ENCODE measurements around the gene KLHL20.
"Not testable (repeated sequence)": the region's sequence is repeated elsewhere in the genome, so short reads cannot be mapped to it uniquely, and the experiment has no call there.

Gene KLHL20

DNA sequence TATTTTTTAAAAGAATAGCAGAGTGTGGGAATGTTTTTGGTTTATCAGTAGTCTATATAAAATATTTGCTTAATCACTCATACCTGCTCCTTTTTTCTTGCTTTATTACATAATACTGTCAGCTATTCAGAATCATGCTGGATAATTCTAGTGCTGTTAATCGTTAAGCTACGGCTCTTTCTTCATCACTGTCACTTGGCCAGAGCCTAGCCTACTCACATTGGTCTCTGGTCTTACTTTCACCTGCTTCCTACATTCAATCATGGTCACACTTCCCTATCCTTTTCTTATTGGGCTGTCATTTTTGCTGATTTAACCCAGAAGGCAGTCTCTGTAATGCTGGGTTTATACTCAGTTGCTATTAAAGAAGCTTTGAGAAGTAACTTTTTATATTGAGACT lies 2.5 kb downstream of the KLHL20 start:
- no peak overlapping the region for H3K4me3 ChIP-seq (ENCODE audit: low read depth, low read length)
- H3K9me3 ChIP-seq (ENCODE audit: control insufficient read depth, low read length) = no peaks in the 10 kb centered on the region
- TF ChIP-seq, protein P1, sequence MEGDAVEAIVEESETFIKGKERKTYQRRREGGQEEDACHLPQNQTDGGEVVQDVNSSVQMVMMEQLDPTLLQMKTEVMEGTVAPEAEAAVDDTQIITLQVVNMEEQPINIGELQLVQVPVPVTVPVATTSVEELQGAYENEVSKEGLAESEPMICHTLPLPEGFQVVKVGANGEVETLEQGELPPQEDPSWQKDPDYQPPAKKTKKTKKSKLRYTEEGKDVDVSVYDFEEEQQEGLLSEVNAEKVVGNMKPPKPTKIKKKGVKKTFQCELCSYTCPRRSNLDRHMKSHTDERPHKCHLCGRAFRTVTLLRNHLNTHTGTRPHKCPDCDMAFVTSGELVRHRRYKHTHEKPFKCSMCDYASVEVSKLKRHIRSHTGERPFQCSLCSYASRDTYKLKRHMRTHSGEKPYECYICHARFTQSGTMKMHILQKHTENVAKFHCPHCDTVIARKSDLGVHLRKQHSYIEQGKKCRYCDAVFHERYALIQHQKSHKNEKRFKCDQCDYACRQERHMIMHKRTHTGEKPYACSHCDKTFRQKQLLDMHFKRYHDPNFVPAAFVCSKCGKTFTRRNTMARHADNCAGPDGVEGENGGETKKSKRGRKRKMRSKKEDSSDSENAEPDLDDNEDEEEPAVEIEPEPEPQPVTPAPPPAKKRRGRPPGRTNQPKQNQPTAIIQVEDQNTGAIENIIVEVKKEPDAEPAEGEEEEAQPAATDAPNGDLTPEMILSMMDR (IDR thresholded peaks at IDR 0.05) = no peak
- H3K27ac ChIP-seq = no peak overlapping the region
- H3K4me2 ChIP-seq (ENCODE audit: low read length) = no peak overlapping the region
- no peaks in the 10 kb centered on the region for H3K27me3 ChIP-seq (ENCODE audit: control insufficient read depth, insufficient read depth, low read length)
- peaks cover 4% of the 10 kb centered on the region for H3K4me1 ChIP-seq
- no peaks in the 10 kb centered on the region for H3K36me3 ChIP-seq (ENCODE audit: control insufficient read depth, insufficient read depth, low read length)
- H3K9ac ChIP-seq = no peak overlapping the region
- no peak overlapping the region for H2AFZ ChIP-seq
- peaks cover 4% of the 10 kb centered on the region for H3K79me2 ChIP-seq

DNA sequence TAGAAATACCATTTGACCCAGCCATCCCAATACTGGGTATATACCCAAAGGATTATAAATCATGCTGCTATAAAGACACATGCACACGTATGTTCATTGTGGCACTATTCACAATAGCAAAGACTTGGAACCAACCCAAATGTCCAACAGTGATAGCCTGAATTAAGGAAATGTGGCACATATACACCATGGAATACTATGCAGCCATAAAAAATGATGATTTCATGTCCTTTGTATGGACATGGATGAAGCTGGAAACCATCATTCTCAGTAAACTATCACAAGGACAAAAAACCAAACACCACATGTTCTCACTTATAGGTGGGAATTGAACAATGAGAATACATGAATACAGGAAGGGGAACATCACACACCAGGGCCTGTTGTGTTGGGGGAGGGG lies 16.6 kb downstream of the KLHL20 start:
- H3K36me3 ChIP-seq (ENCODE audit: control insufficient read depth, insufficient read depth, low read length); H3K79me2 ChIP-seq; H3K4me2 ChIP-seq (ENCODE audit: low read length); H3K4me1 ChIP-seq; H3K9me3 ChIP-seq (ENCODE audit: control insufficient read depth, low read length); H3K27ac ChIP-seq; H2AFZ ChIP-seq; H3K4me3 ChIP-seq (ENCODE audit: low read depth, low read length); H3K27me3 ChIP-seq (ENCODE audit: control insufficient read depth, insufficient read depth, low read length); H3K9ac ChIP-seq: not testable (repeated sequence)

DNA sequence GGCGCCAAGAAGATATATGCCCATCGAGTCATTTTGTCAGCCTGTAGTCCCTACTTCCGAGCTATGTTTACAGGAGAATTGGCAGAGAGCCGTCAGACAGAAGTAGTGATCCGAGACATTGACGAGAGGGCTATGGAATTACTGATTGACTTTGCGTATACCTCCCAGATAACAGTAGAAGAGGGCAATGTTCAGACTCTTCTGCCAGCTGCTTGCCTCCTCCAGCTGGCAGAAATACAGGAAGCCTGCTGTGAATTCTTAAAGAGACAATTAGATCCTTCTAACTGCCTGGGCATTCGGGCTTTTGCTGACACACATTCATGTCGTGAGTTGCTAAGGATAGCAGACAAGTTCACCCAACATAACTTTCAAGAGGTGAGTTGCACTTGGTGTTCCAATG lies 19.1 kb downstream of the KLHL20 start:
- Histone ChIP-seq H3K36me3 (ENCODE audit: control insufficient read depth, insufficient read depth, low read length) (no peaks in the 10 kb centered on the region), H3K4me1 (no peaks in the 10 kb centered on the region), H3K27me3 (ENCODE audit: control insufficient read depth, insufficient read depth, low read length) (no peaks in the 10 kb centered on the region), H3K9me3 (ENCODE audit: control insufficient read depth, low read length) (no peaks in the 10 kb centered on the region), H2AFZ (no peak overlapping the region), H3K4me2 (ENCODE audit: low read length) (no peak overlapping the region), H3K79me2 (peaks cover 3% of the 10 kb centered on the region), H3K4me3 (ENCODE audit: low read depth, low read length) (no peak overlapping the region), H3K9ac (no peak overlapping the region), H3K27ac (no peak overlapping the region)
- TF ChIP-seq, protein P1 (IDR thresholded peaks at IDR 0.05) = no peak

DNA sequence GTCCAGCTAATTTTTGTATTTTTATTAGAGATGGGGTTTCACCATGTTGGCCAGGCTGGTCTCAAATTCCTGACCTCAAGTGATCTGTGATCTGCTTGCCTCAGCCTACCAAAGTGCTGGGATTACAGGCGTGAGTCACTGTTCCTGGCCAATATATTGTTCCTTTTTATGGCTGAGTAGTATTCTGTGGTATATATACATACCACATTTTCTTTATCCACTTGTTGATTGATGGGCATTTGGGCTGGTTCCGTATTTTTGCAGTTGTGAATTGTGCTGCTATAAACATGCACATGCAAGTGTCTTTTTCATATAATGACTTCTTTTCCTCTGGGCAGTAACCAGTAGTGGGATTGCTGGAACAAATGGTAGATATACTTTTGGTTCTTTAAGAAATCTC lies 21.3 kb downstream of the KLHL20 start:
- H2AFZ ChIP-seq; H3K4me1 ChIP-seq; H3K36me3 ChIP-seq (ENCODE audit: control insufficient read depth, insufficient read depth, low read length); H3K4me2 ChIP-seq (ENCODE audit: low read length); H3K9me3 ChIP-seq (ENCODE audit: control insufficient read depth, low read length); H3K9ac ChIP-seq; H3K27me3 ChIP-seq (ENCODE audit: control insufficient read depth, insufficient read depth, low read length); H3K79me2 ChIP-seq; H3K4me3 ChIP-seq (ENCODE audit: low read depth, low read length); H3K27ac ChIP-seq: not testable (repeated sequence)

DNA sequence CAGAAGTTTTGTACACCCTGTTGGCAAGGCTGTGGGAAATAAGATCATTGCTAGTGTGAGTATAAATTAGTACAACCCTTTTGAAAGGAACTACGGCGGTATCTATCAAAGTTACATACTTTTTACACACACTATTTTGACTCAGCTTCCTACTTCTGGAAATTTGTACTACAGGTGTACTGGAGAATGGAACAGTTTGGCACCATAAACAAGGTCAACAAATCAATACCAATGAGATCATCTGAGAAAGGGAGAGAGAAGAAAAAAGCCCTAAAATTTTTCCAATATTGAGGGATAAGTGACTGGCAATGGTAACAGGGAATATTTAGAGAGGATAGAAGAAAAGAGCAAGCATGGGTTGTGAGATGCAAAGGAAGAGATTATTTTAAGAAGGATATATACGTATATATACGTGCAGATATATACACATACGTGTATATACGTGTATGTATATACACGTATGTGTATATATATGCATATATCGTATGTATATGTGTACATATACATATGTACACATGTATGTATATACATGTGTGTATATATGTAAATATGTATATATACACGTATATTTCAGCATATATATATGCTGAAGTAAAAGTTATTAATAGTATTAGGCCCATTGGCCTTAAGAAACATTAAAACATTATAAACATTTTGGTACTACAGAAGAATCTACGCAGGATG lies 27.6 kb downstream of the KLHL20 start:
- H3K36me3 ChIP-seq (ENCODE audit: control insufficient read depth, insufficient read depth, low read length) = no peaks in the 10 kb centered on the region
- TF ChIP-seq, protein P1 (IDR thresholded peaks at IDR 0.05) = no peak
- H3K4me3 ChIP-seq (ENCODE audit: low read depth, low read length) = no peak overlapping the region

DNA sequence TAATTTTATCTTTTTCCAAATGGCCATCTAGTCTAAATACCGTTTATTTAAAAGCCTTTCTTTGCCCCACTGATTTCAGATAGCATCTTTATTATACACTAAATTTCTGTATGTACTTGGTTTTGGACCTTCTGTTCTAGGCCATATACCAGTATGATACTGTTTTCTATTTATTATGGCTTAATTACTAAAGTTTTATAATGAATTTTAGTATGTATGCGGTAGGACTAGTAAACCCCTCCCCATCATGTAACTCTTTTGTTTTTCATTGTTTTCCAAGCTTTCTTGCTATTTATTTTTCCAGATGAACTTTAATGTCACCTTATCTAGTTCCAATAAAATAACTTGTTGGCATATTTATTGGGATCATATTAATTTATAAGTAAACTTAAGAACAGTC lies 29.9 kb downstream of the KLHL20 start:
- H3K9ac ChIP-seq = no peak overlapping the region
- TF ChIP-seq, protein P1 (IDR thresholded peaks at IDR 0.05) = no peak
- no peaks in the 10 kb centered on the region for H3K36me3 ChIP-seq (ENCODE audit: control insufficient read depth, insufficient read depth, low read length)
- no peak overlapping the region for H3K4me3 ChIP-seq (ENCODE audit: low read depth, low read length)
- no peaks in the 10 kb centered on the region for H3K27me3 ChIP-seq (ENCODE audit: control insufficient read depth, insufficient read depth, low read length)
- no peak overlapping the region for H3K27ac ChIP-seq
- H3K4me1 ChIP-seq = no peaks in the 10 kb centered on the region
- H3K79me2 ChIP-seq = peaks cover 2% of the 10 kb centered on the region
- no peaks in the 10 kb centered on the region for H3K9me3 ChIP-seq (ENCODE audit: control insufficient read depth, low read length)
- H2AFZ ChIP-seq = no peak overlapping the region
- H3K4me2 ChIP-seq (ENCODE audit: low read length) = no peak overlapping the region

More for the DNA sequence above, 27.6 kb downstream of the KLHL20 start:
- Histone ChIP-seq H3K79me2 (peaks cover 2% of the 10 kb centered on the region), H3K9me3 (ENCODE audit: control insufficient read depth, low read length) (no peaks in the 10 kb centered on the region), H2AFZ (no peak overlapping the region), H3K27me3 (ENCODE audit: control insufficient read depth, insufficient read depth, low read length) (no peaks in the 10 kb centered on the region), H3K4me1 (no peaks in the 10 kb centered on the region), H3K9ac (no peak overlapping the region), H3K4me2 (ENCODE audit: low read length) (no peak overlapping the region), H3K27ac (no peak overlapping the region)

Data from parathyroid adenoma (tissue), 2 donors.